K562 (cell line): ENCODE measurements around the gene NVL. TPM values are rescaled to one million over a fixed set of nuclear protein-coding genes. Genes with fewer than 3 reads are reported as not detected.

ENCODE experiments used
- CEBPG ChIP-seq, 3 experiments: fragments of 200-800 bp in 1 of 3; sonication (Bioruptor generic) in 1 of 3; sonication (generic) in 1 of 3; formaldehyde crosslinking in 1 of 3; IDR thresholded peaks in 2 of 3; conservative IDR thresholded peaks in 1 of 3; 2 replicates each; pipeline versions ENCODE4 v1.6.1 to v1.8.0; 2016 to 2022; ENCODE audit warnings: missing compliant biosample characterization in 2 of 3, missing genetic modification characterization in 2 of 3, mild to moderate bottlenecking in 1 of 3, missing genetic modification reagents in 1 of 3
- E2F3 ChIP-seq: fragments of 250-450 bp; sonication (Bioruptor Pico); IDR thresholded peaks from 2 replicates; pipeline ENCODE4 v1.4.0; 2020; ENCODE audit warnings: mild to moderate bottlenecking
- ESRRA ChIP-seq: fragments of 450-650 bp; IDR thresholded peaks from 2 replicates; pipeline ENCODE4 v1.6.1; 2014; ENCODE audit warnings: low read depth, mild to moderate bottlenecking, moderate library complexity, borderline replicate concordance
- ESRRB ChIP-seq: fragments of 250-450 bp; sonication (Bioruptor Pico); IDR thresholded peaks from 2 replicates; pipeline ENCODE4 v1.5.0; 2020; ENCODE audit warnings: mild to moderate bottlenecking, moderate library complexity, borderline replicate concordance
- FOXA3 ChIP-seq, 2 experiments: fragments of 450-650 bp in 1 of 2; sonication (generic) in 1 of 2; formaldehyde crosslinking; IDR thresholded peaks in 1 of 2; conservative IDR thresholded peaks in 1 of 2; 2 replicates each; pipeline versions ENCODE4 v1.4.0 to v1.8.0; 2020 to 2022; ENCODE audit warnings: mild to moderate bottlenecking in 2 of 2, missing genetic modification reagents in 1 of 2
- FOXK2 ChIP-seq, 2 experiments: fragments of 450-650 bp; IDR thresholded peaks in 1 of 2; conservative IDR thresholded peaks in 1 of 2; 2 replicates each; pipeline ENCODE4 v1.6.1; 2016; ENCODE audit warnings: low read depth in 2 of 2, mild to moderate bottlenecking in 1 of 2
- HMGN3 ChIP-seq: IDR thresholded peaks from 2 replicates; pipeline ENCODE4 v1.6.1; 2011; ENCODE audit warnings: borderline replicate concordance, low read depth, mild to moderate bottlenecking, mixed read lengths, low read length; ENCODE audit not compliant: insufficient read length; ENCODE audit errors: extremely low read depth
- KLF10 ChIP-seq: fragments of 250-450 bp; sonication (Bioruptor Pico); IDR thresholded peaks from 2 replicates; pipeline ENCODE4 v1.6.1; 2021; ENCODE audit warnings: matching md5 sums
- MCM2 ChIP-seq: fragments of 450-650 bp; IDR thresholded peaks from 2 replicates; pipeline ENCODE4 v1.6.1; 2017; ENCODE audit warnings: low read depth, mild to moderate bottlenecking
- SRSF3 ChIP-seq: fragments of 200-400 bp; formaldehyde crosslinking; IDR thresholded peaks from 2 replicates; pipeline ENCODE4 v1.6.1; 2016; ENCODE audit warnings: mild to moderate bottlenecking, low read length, moderate library complexity; ENCODE audit not compliant: insufficient read depth
- ZKSCAN3 ChIP-seq: fragments of 250-450 bp; sonication (Bioruptor Pico); IDR thresholded peaks from 2 replicates; pipeline ENCODE4 v1.4.0; 2020
- ZNF175 ChIP-seq: fragments of 200-800 bp; sonication (Bioruptor generic); IDR thresholded peaks from 2 replicates; pipeline ENCODE4 v1.6.1; 2016; ENCODE audit warnings: low read depth, mild to moderate bottlenecking, missing genetic modification characterization, missing compliant biosample characterization
- polyA plus RNA-seq, 8 experiments: library from polyadenylated mRNA; depleted of rRNA in 4 of 8; stranded (reverse) in 5 of 8; unstranded in 3 of 8; fragments of >200 nt; fragmentation: Nextera tagmentation in 2 of 8; fragmentation: Illumina TruSeq in 1 of 8; extraction: Ambion mirVana in 2 of 8; extraction: Trizol in 1 of 8; gene quantifications; 2 replicates each; pipeline versions ENCODE4 v1.2.1 to v1.2.3, GENCODE V29; 2011 to 2014; ENCODE audit warnings: inconsistent platforms in 1 of 8, missing spikeins in 1 of 8
- total RNA-seq, 7 experiments: library from RNA; depleted of rRNA in 6 of 7; stranded (reverse); fragments of >200 nt in 6 of 7; fragmentation: Illumina TruSeq in 2 of 7; extraction: Trizol in 2 of 7; gene quantifications; 2 replicates each; pipeline versions ENCODE4 v1.2.1 to v1.2.3, GENCODE V29; 2011 to 2021; ENCODE audit warnings: low replicate concordance in 1 of 7
- TF ChIP-seq, protein P1 (sequence below): fragments of 250-450 bp; sonication (Bioruptor Pico); IDR thresholded peaks from 2 replicates; pipeline ENCODE4 v1.5.0; 2021
- TF ChIP-seq, protein P2 (sequence below): fragments of 450-650 bp; IDR thresholded peaks from 2 replicates; pipeline ENCODE4 v1.7.1; 2018; ENCODE audit warnings: mild to moderate bottlenecking, low read depth; ENCODE audit not compliant: partially characterized antibody
- TF ChIP-seq, protein P3 (sequence below), 2 experiments: fragments of 450-650 bp; conservative IDR thresholded peaks; 2 replicates each; pipeline ENCODE4 v1.6.1; 2017; ENCODE audit warnings: mild to moderate bottlenecking in 2 of 2, moderate library complexity in 2 of 2
- TF ChIP-seq, protein P4 (sequence below): fragments of 450-650 bp; IDR thresholded peaks from 2 replicates; pipeline ENCODE4 v1.6.1; 2017; ENCODE audit warnings: antibody characterized with exemption, mild to moderate bottlenecking

NVL gene
- total and polyA plus RNA-seq, 9 of the 15 experiments (the other 6 are each of a cell fraction or from before 2014, with no cell fraction given) = 32.5 to 86.6 (median 62.9) TPM

DNA sequence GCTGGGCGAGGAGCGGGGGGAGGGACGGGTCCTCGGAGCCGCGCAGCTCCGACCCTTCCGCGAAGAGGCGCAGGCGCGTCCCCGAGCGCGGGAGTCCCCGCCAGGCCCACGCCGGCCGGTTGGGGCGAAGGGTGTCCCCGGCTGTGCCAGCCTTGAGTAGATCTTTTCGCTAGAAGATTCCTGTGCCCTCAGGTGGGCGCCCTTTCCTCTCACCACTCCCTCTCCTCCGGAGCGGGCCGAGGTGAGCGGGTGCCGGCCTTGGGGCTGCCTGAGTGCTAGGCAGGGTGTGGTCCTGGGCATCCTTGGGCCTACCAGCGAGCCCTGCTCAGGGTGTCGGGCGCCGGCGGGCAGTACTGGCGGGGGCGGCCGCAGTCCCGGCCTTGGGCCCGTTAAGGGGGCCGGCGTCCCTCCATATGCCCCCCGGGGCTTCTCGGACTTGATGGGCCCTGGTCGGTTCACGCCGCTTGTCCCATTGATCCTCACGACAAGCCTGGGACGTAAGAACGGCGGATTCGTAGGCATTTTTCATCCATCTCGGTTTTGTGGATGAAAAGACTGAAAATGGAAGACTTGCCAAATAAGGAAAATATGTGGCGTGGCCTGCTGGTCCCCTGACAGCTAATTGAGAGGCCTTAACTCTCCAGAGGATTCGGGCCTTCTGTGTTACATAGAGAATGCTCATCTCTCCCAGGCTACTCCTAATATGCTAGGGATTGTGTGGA lies 146.2 kb downstream of the NVL start (continued):
- TF ChIP-seq KLF10 (CRISPR knock-in tag) = no peak
- TF ChIP-seq ZNF175 (CRISPR knock-in tag) = no peak
- TF ChIP-seq, protein P1, sequence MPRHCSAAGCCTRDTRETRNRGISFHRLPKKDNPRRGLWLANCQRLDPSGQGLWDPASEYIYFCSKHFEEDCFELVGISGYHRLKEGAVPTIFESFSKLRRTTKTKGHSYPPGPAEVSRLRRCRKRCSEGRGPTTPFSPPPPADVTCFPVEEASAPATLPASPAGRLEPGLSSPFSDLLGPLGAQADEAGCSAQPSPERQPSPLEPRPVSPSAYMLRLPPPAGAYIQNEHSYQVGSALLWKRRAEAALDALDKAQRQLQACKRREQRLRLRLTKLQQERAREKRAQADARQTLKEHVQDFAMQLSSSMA = no peak
- 0 out of 2 replicates have a peak, but pooled peaks have one; percentile 22 for TF ChIP-seq SRSF3
- peak; percentile 58 for TF ChIP-seq HMGN3
- no peak for TF ChIP-seq ESRRA
- no peak for TF ChIP-seq ESRRB (CRISPR knock-in tag)
- no peak for TF ChIP-seq FOXA3 (CRISPR knock-in tag; conservative IDR thresholded peaks at IDR 0.05 in 1 of 2, IDR thresholded peaks at IDR 0.05 in 1 of 2)
- TF ChIP-seq ZKSCAN3 = no peak
- no peak for TF ChIP-seq FOXK2 (conservative IDR thresholded peaks at IDR 0.05 in 1 of 2, IDR thresholded peaks at IDR 0.05 in 1 of 2; ENCODE audit: low read depth in 2 of 2)
- TF ChIP-seq E2F3 (CRISPR knock-in tag) = peak; percentile 92; the same call in 1 of the 2 replicates
- TF ChIP-seq, protein P2, sequence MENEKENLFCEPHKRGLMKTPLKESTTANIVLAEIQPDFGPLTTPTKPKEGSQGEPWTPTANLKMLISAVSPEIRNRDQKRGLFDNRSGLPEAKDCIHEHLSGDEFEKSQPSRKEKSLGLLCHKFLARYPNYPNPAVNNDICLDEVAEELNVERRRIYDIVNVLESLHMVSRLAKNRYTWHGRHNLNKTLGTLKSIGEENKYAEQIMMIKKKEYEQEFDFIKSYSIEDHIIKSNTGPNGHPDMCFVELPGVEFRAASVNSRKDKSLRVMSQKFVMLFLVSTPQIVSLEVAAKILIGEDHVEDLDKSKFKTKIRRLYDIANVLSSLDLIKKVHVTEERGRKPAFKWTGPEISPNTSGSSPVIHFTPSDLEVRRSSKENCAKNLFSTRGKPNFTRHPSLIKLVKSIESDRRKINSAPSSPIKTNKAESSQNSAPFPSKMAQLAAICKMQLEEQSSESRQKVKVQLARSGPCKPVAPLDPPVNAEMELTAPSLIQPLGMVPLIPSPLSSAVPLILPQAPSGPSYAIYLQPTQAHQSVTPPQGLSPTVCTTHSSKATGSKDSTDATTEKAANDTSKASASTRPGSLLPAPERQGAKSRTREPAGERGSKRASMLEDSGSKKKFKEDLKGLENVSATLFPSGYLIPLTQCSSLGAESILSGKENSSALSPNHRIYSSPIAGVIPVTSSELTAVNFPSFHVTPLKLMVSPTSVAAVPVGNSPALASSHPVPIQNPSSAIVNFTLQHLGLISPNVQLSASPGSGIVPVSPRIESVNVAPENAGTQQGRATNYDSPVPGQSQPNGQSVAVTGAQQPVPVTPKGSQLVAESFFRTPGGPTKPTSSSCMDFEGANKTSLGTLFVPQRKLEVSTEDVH = peak; percentile 48
- 0 out of 2 replicates have a peak, but pooled peaks have one; percentile 6 for TF ChIP-seq CEBPG (CRISPR knock-in tag; IDR thresholded peaks at IDR 0.05)
- no peak for TF ChIP-seq CEBPG (tag; conservative IDR thresholded peaks at IDR 0.05 in 1 of 2, IDR thresholded peaks at IDR 0.05 in 1 of 2)
- TF ChIP-seq, protein P3, sequence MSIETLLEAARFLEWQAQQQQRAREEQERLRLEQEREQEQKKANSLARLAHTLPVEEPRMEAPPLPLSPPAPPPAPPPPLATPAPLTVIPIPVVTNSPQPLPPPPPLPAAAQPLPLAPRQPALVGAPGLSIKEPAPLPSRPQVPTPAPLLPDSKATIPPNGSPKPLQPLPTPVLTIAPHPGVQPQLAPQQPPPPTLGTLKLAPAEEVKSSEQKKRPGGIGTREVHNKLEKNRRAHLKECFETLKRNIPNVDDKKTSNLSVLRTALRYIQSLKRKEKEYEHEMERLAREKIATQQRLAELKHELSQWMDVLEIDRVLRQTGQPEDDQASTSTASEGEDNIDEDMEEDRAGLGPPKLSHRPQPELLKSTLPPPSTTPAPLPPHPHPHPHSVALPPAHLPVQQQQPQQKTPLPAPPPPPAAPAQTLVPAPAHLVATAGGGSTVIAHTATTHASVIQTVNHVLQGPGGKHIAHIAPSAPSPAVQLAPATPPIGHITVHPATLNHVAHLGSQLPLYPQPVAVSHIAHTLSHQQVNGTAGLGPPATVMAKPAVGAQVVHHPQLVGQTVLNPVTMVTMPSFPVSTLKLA (conservative IDR thresholded peaks at IDR 0.05) = no peak
- no peak for TF ChIP-seq MCM2
- TF ChIP-seq, protein P4, sequence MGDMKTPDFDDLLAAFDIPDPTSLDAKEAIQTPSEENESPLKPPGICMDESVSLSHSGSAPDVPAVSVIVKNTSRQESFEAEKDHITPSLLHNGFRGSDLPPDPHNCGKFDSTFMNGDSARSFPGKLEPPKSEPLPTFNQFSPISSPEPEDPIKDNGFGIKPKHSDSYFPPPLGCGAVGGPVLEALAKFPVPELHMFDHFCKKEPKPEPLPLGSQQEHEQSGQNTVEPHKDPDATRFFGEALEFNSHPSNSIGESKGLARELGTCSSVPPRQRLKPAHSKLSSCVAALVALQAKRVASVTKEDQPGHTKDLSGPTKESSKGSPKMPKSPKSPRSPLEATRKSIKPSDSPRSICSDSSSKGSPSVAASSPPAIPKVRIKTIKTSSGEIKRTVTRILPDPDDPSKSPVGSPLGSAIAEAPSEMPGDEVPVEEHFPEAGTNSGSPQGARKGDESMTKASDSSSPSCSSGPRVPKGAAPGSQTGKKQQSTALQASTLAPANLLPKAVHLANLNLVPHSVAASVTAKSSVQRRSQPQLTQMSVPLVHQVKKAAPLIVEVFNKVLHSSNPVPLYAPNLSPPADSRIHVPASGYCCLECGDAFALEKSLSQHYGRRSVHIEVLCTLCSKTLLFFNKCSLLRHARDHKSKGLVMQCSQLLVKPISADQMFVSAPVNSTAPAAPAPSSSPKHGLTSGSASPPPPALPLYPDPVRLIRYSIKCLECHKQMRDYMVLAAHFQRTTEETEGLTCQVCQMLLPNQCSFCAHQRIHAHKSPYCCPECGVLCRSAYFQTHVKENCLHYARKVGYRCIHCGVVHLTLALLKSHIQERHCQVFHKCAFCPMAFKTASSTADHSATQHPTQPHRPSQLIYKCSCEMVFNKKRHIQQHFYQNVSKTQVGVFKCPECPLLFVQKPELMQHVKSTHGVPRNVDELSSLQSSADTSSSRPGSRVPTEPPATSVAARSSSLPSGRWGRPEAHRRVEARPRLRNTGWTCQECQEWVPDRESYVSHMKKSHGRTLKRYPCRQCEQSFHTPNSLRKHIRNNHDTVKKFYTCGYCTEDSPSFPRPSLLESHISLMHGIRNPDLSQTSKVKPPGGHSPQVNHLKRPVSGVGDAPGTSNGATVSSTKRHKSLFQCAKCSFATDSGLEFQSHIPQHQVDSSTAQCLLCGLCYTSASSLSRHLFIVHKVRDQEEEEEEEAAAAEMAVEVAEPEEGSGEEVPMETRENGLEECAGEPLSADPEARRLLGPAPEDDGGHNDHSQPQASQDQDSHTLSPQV = no peak
